PC-3 (cell line): ENCODE results near the gene PDRG1.

Experiments used
- CTCF ChIP-seq: fragments of 300-600 bp; sonication (generic); conservative IDR thresholded peaks from 2 replicates; pipeline ENCODE4 v1.5.1; 2017; ENCODE audit warnings: antibody characterized with exemption, low read depth, mild to moderate bottlenecking, low read length
- EZH2 ChIP-seq: fragments of 300-600 bp; sonication (generic); IDR thresholded peaks from one replicate; pipeline ENCODE4 v1.6.1; 2017; ENCODE audit warnings: antibody characterized with exemption, mild to moderate bottlenecking, low read length; ENCODE audit not compliant: unreplicated experiment
- EZH2phosphoT487 ChIP-seq: fragments of 300-600 bp; sonication (generic); IDR thresholded peaks from 2 replicates; pipeline ENCODE4 v1.6.1; 2018; ENCODE audit warnings: mild to moderate bottlenecking, antibody characterized with exemption, low read length, borderline replicate concordance

- TF ChIP-seq CTCF: no peak
- TF ChIP-seq EZH2phosphoT487: no peak
- no peak for TF ChIP-seq EZH2
Measured at GRCh38 chr20:31972471-31973021, 20.7 kb upstream of the PDRG1 start.
